GM19324 (cell line): ENCODE data around the gene LZTS2.

Experiments used
- ATAC-seq: cut with Tn5 transposase; IDR thresholded peaks from one replicate; pipeline ENCODE4 v1.9.1; 2021; ENCODE audit warnings: mild to moderate bottlenecking, moderate library complexity; ENCODE audit not compliant: unreplicated experiment, low FRiP score

The LZTS2 gene

GRCh38 chr10:100997360-100998182, 2.0 kb upstream of the LZTS2 start:
- ATAC-seq: peak; percentile 38

- ATAC-seq: peak; percentile 25
These were observed 1.2 kb upstream of the LZTS2 start for GRCh38 chr10:100998183-100998990.

DNA sequence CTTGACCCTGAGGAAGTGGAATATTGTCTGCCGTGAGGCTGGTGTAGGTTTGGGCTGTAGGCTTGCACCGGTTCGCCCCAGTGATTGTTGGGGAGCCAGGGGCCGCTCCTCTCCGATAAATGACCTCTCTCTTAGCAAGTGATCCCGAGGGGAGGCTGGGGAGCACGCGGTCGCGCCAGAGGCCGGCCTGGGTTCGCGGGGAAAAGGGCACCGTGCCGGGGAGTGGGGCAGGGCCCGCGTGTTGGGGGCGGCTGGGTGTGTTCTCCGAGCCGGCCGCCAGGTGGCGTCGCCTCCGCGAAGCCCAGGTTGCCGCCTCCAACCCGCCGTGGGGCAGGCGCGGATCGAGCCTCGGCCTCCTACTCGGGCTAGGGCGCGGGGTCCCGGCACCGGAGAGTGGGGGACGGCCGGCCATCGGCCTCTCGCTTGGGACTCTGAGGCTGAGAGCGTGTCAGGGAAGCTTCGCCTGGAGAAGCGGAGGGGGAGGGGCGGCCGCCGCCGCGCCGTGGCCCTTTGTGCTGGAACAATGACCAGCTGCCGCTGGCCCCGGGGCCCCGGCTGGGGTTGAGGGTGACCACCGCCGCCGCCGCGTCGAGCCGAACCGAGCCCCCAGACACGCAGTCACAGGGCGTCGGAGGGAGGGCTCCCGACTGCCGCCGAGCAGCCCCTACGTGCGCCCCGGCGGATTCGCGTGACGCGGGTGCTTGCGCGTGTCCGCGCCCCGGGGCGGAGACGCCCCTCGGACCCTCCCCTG, 442 bp upstream of the LZTS2 start:
- ATAC-seq: peak; percentile 44

- no peak for ATAC-seq
These were observed 713 bp downstream of the LZTS2 start for GRCh38 chr10:101000127-101000914.

DNA sequence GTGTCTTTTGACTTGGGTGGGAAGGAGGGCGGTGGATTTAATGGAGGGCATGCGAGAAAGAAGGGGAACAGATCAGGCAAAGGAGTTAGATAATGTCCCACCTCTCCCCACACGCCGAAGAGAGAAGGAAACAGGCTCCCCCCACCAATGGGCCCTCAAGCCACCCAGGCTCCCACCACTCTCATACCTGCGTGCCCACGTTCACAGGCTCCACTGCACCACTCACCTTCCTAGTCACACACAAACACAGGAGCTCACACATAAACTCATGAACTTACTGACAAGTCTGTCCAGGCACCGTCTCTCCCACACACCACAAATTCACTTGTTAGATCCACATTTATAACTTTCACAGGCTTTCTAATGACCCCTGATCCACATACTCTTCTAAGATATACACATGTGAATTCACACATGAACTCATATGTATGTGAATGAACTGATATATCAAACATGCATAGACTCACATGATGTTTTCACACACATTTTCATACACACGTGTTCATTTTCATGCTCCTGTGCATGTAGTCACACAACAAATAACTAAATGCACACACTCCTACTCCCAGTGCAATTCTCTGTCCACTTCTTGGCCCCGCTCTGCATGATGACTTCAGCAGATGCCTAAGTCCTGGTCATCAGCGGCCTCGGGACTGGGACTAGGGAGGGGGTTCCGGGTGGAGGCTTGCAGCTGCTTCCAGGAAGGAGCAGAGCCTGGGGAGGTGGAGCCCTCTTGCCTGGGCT, 1.5 kb downstream of the LZTS2 start:
- no peak for ATAC-seq

DNA sequence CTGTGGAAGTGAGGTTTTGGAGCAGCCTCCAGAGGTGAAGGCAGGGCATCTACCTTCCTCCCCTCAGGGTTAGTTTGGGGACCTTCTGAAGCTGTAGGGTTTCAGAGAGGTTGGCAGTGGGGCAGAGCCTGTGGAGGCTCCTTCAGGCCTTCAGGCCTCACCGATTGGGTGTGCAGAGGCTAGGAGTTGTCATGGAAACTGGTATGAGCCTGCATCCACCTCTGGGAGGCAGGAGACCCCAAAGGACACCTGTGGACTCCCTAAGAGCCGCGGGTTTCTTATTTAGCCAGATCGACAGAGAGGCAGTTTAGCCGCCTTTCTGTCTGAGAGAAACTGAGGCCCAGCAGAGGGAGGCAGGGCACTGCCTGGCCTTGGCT, 2.0 kb downstream of the LZTS2 start:
- ATAC-seq: no peak

GRCh38 chr10:101002456-101002855, 2.8 kb downstream of the LZTS2 start:
- ATAC-seq: no peak

DNA sequence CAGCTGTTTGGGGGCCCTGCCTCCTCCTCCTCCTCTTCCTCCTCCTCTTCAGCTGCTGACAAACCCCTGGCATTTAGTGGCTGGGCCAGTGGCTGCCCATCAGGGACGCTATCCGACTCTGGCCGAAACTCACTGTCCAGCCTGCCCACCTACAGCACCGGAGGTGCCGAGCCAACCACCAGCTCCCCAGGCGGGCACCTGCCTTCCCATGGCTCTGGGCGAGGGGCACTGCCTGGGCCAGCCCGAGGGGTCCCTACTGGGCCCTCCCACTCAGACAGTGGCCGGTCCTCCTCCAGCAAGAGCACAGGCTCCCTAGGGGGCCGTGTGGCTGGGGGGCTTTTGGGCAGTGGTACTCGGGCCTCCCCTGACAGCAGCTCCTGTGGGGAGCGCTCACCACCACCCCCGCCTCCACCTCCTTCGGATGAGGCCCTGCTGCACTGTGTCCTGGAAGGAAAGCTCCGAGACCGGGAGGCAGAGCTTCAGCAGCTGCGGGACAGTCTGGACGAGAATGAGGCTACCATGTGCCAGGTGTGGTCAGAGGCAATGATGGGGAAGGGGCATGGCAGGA, 4.1 kb downstream of the LZTS2 start:
- ATAC-seq: no peak

GRCh38 chr10:101005361-101005760, 5.8 kb downstream of the LZTS2 start:
- ATAC-seq: no peak

- no peak for ATAC-seq
These were observed 6.4 kb downstream of the LZTS2 start for GRCh38 chr10:101005869-101006567.

- no peak for ATAC-seq
These were observed 7.0 kb downstream of the LZTS2 start for GRCh38 chr10:101006593-101007098.

GRCh38 chr10:101007099-101007711, 7.6 kb downstream of the LZTS2 start:
- no peak for ATAC-seq

- no peak for ATAC-seq
These were observed 8.6 kb downstream of the LZTS2 start for GRCh38 chr10:101007915-101008822.

- ATAC-seq: no peak
These were observed 9.3 kb downstream of the LZTS2 start for GRCh38 chr10:101008823-101009423.

- no peak for ATAC-seq
These were observed 10.7 kb downstream of the LZTS2 start for GRCh38 chr10:101010329-101010728.

DNA sequence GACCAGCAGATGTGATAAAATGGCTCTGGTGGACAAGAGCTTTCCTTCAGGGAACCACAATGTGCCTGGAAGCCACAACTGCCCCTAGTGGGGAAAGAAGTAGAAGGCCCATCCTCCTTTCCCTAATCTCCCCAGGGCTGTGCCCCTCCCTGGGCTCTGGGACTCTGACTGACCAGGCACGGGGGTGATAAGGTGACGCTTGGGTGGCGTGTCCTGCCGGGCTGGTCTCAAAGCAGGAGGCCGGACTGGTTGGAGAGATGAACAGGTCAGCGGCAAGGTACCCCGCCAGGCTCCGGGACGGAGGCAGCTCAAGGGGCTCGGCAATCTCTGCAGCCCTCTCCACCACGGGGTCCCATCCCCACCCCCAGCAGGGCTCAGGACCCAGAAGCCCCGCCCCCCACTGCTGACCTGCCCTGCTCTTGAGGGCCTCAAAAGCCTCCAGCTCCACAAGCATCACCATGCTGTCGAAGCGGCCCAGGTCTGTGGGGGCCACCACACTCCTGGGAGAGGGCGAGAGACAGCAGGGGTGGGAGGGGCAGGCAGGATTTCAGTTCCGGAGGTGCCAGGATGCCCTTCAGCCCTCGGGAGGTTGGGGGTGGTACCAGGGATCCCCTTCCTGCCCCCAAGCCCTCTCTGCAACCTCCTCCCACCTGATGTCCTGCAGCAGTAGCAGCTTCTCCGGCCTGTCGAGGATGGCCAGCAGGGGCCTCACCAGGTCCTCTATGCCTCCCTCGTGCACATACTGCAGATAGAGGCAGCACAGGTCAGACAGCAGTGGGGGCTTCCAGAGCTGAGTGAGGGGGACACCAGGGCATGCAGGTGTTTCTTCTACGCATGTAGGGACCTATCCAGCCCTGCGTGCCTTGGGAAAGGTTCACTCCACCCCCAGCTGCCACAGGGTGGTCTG, 12.2 kb downstream of the LZTS2 start:
- no peak for ATAC-seq
